KOPT-K1 (cell line): Measurements from ENCODE around the gene SIPA1L3.

ENCODE experiments used
- H3K27ac ChIP-seq: fragments of 200-600 bp; sonication (generic); 2 replicates; pipeline ENCODE4 v1.5.1; 2016; ENCODE audit warnings: antibody characterized with exemption, mild to moderate bottlenecking, low read depth, low read length; ENCODE audit not compliant: poor library complexity, severe bottlenecking
- H3K36me3 ChIP-seq: fragments of 200-600 bp; sonication (generic); 2 replicates; pipeline ENCODE4 v1.5.1; 2017; ENCODE audit warnings: antibody characterized with exemption, mild to moderate bottlenecking, low read length, moderate library complexity; ENCODE audit not compliant: insufficient read depth
- H3K9me3 ChIP-seq: fragments of 200-600 bp; sonication (generic); 2 replicates; pipeline ENCODE4 v1.5.1; 2017; ENCODE audit warnings: antibody characterized with exemption, low read length, mild to moderate bottlenecking; ENCODE audit not compliant: insufficient read depth, poor library complexity, severe bottlenecking

The SIPA1L3 gene

DNA sequence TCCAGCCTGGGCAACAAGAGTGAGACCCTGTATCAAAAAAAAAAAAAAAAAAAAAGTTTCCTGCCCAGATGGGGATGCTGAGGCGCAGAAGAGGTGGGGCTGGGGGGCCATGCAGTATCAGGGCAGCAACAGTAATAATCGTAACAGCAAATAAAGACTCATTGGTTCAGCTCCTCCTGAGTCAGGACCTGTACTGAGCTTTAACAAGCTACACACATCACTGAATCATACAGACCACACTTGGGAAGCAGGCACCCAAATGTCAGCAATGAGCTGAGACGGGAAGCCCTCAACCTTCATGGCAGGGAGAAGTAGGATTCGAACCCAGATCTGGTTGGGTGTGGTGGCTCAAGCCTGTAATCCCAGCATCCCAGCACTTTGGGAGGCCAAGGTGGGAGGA, 327.6 kb downstream of the SIPA1L3 start:
- no peaks in the 10 kb centered on the region for H3K9me3 ChIP-seq
- H3K36me3 ChIP-seq = no peaks in the 10 kb centered on the region
- H3K27ac ChIP-seq = no peak overlapping the region

DNA sequence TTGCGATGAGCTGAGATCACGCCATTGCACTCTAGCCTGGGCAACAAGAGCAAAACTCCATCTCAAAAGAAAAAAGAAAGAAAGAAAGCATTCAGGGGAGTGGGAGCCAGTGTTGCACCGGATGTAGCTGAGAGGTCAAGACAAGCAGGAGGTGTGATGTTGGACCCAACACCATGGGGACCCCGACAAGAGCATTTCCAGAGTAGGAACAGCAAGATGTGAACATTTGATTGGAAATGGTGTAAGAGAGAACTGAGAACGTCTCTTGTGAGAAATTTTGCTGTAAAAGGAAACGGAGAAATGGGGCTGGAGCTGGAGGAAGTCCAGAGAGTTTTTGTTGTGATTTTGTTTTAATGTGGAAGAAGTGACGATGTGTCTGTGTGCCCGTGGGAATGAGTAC, 332.8 kb downstream of the SIPA1L3 start:
- no peaks in the 10 kb centered on the region for H3K9me3 ChIP-seq
- no peaks in the 10 kb centered on the region for H3K36me3 ChIP-seq
- no peak overlapping the region for H3K27ac ChIP-seq

DNA sequence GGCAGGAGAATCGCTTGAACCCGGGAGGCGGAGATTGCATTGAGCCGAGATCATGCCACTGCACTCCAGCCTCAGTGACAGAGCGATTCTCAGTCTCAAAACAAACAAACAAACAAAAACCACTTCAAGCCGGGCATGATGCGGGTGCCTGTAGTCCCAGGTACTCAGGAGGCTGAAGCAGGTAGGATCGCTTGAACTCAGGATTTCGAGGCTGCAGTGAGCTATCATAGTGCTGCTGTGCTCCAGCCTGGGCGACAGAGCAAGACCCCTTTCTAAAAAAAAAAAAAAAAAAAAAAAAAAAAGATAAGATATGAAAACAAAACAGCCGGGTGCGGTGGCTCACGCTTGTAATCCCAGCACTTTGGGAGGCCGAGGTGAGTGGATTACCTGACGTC, 336.3 kb downstream of the SIPA1L3 start:
- Histone ChIP-seq H3K9me3 (no peaks in the 10 kb centered on the region), H3K27ac (no peak overlapping the region), H3K36me3 (no peaks in the 10 kb centered on the region)

DNA sequence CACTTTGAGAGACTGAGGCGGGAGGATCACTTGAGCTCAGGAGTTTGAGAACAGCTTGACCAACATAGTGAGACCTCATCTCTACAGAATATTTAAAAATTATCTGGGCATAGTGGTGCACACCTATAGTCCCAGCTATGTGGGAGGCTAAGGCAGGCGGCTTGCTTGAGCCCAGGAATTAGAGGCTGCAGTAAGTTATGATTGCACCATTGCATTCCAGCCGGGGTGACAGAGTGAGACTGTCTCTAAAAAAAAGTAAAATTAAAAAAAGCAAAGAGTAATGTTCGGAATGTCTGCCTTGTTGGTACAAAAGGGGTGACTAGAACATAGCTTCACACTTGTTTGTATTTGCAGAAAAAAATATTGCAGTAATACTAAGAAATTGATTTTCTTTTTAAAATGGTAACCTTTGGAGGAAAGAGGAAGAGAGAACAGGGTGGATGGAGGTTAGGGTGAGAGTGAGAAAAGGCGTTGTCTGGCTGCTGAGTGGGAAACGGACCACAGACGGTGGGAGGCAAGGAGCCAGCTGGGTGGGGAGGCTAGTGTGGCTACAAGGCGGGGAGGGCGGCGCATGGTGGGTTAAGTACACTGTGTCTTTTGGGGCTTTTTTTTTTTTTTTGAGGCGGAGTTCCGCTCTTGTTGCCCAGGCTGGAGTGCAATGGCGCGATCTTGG, 339.0 kb downstream of the SIPA1L3 start:
- Histone ChIP-seq H3K27ac (no peak overlapping the region), H3K9me3 (no peaks in the 10 kb centered on the region)

DNA sequence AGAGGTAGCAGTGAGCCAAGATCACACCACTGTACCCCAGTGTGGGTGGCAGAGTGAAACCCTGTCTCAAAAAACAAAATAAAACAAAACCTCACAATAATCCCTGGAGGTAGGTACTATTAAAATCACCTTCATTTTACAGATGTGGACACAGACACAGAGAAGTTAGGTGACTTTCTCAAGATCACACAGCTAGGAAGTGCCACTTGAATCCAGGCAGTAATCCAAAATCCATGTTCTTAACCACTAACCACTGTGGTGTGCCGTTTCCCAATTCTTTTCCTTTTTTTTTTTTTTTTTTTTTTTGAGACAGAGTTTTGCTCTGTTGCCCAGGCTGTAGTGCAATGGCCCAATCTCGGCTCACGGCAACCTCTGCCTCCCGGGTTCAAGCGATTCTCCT, 340.1 kb downstream of the SIPA1L3 start:
- H3K27ac ChIP-seq = no peak overlapping the region
- no peaks in the 10 kb centered on the region for H3K9me3 ChIP-seq
- H3K36me3 ChIP-seq = no peaks in the 10 kb centered on the region

More for the DNA sequence above, 339.0 kb downstream of the SIPA1L3 start:
- H3K36me3 ChIP-seq = no peaks in the 10 kb centered on the region

DNA sequence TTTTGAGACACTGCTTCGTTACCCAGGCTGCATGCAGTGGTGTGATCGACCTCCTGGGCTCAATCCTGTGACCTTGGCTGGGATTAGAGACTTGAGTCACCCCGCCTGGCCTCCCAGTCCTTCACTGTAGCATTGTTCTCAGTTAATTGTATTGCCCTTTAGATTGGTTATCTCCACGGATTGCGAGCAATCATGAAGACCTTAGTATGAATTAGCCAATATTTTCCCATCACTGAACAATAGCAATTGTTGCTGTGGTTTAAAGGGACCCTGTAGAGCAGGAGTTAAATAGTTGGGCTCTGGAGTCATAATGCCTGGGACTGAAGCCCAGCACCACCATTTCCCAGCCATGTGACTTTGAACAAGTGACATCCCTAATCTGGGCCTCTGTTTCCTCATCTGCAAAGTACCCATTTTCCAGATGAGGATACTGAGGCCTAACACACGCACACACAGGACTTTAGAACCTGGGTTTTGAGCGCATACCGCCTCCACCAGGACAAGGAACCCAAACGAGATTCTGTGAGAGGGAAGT, 340.8 kb downstream of the SIPA1L3 start:
- H3K9me3 ChIP-seq = no peaks in the 10 kb centered on the region
- no peaks in the 10 kb centered on the region for H3K36me3 ChIP-seq
- no peak overlapping the region for H3K27ac ChIP-seq

DNA sequence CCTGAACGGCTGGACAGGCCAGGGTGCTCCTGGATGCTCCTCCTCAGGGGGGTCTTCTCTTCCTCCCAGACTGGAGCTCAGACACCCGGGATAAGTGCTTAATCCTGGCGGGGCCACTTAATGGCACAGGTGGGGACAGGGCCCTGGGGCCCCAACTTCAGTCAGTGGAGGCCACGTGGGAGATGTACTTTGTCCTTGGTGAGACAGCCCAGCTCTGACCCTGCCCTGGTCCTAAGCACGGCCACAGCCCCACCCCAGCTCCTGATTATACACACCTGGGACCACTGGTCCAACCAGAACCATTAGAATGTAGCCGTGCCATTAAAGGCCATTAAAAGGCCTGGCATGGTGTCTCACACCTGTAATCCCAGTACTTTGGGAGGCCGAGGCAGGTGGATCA, 341.4 kb downstream of the SIPA1L3 start:
- Histone ChIP-seq H3K36me3 (no peaks in the 10 kb centered on the region), H3K27ac (no peak overlapping the region), H3K9me3 (no peaks in the 10 kb centered on the region)

DNA sequence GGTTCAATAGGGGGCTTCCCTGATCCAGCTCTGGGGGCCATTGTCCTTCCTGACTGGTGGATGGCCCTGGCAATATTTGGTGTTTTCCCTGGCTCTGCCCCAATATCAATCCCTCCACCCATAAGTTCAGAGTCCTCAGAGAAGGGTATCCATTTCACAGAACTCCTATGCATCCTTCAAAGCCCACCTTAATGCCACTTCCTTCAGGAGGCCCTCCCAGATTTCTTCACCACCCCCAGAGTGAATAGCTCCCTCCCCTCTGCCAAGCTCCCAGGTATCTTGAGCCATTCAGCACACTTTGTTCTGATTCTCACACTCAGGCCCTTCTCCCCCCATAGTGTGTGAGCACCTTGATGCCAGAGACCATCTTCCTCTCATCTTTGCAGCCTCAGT, 343.4 kb downstream of the SIPA1L3 start:
- Histone ChIP-seq H3K27ac (no peak overlapping the region), H3K9me3 (no peaks in the 10 kb centered on the region), H3K36me3 (no peaks in the 10 kb centered on the region)

DNA sequence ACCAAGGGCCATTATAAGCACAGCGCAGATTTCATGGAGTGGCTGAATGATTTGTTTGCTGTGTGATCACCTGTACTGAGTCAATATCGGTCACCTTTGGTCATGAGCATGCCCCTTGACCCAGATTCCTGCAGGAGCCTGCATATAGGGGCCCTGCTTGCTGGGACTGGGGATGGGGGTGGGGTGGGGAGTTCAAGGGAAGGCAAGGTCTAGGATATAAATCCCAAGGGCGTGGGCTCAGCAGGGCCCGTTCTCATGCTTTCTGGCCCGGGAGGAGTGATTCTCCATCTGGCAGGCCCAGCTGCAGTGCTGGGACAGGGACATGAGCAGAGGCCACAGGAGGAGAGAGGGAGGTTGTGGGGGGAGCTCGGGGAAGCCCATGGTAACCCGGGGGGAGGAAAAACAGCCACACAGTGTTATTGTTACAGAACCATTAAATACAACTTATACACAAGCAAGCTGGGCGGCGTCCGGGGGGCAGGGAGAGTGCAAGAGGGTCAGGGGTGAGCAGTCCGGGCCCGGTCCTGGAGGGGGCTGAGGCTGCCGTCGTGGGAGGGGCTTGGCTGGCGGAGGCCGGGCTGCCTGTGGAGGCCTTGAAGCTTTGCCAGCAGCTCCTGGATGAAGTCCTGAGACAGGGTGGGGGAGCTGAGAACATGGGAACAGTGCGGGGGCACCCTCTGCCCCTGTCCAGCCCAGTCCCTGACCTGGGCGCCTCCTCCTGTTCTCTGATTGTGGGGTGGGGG, 344.0 kb downstream of the SIPA1L3 start:
- Histone ChIP-seq H3K36me3 (no peaks in the 10 kb centered on the region), H3K9me3 (no peaks in the 10 kb centered on the region), H3K27ac (no peak overlapping the region)

DNA sequence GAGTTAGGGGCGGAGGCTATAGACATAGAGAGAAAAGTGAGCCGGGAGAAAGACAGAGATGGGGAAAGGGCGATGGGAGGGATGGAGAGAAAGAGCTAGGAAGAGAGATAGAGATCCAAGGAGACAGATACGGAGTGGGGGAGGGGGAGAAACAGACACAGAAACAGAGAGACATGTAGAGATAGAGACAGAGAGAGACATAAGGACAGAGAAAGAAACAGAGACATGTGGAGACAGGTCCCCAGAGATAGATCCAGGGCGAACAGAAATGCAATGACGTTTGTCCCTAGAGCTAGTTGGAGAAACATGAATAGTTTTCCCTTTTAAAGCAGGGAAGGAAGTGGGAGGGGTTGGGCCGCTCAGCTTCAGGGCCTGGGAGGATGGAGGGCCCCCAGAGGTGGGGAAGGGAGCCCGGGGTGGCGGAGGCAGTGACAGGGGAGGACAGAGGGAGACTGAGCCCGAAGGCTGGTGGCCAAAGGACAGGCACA, 344.6 kb downstream of the SIPA1L3 start:
- Histone ChIP-seq H3K27ac (no peak overlapping the region), H3K9me3 (no peaks in the 10 kb centered on the region), H3K36me3 (no peaks in the 10 kb centered on the region)

DNA sequence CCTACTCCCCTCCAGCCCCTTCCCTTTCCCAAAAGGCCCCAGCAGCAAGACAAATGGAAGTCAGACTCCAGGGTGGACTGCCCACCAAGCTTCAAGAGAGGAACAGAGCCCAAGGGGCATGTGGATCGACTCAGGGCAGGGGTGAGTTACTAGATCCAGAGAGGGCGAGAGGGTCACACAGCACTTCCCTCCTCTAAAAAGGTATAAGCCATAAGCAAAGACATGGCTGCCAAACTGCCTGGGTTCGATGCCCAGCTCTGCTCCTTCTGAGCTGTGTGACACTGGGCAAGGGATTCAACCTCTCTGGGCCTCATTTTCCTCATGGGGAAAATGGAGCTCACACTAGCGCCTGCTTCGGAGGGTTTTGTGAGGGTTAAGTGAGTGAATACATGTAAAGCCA, 345.4 kb downstream of the SIPA1L3 start:
- no peaks in the 10 kb centered on the region for H3K36me3 ChIP-seq
- no peaks in the 10 kb centered on the region for H3K9me3 ChIP-seq
- no peak overlapping the region for H3K27ac ChIP-seq

DNA sequence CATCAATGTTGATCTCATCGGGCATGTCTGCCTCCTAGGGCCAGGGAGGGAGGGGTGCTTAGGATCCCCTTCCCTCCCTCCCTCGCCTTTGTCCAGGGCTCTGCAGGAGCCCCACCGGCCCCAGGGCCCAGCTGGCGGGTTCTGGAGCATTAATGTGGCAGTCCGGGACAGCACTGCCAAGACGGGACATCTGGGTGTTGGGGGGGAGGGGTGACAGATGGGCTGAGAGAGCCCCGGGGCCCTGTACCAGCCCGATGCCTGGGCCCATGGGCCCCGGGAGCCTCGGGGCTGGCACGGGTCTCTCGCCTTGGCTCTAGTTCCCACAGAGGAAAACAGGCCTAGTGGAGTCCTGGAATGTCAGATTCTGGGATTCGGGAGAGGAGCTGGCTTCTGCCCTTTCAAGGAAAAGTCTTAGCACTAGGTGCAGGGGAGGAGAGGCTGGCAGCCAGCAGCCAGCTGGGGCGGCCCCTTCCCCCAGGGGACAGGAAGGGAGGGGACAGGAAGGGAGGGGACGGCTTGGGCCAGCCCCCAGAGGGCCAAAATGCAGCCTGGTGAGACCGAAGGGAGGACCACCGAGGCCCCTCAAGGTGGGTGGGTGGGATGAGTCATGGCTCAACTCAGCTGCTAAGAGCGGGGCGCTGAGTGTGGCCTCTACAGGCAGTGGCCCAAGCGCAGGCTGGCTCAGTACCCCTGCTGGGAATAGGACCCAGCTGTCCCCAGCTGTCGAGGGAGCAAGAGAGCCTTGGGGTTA, 346.1 kb downstream of the SIPA1L3 start:
- no peak overlapping the region for H3K27ac ChIP-seq
- H3K36me3 ChIP-seq = no peaks in the 10 kb centered on the region

DNA sequence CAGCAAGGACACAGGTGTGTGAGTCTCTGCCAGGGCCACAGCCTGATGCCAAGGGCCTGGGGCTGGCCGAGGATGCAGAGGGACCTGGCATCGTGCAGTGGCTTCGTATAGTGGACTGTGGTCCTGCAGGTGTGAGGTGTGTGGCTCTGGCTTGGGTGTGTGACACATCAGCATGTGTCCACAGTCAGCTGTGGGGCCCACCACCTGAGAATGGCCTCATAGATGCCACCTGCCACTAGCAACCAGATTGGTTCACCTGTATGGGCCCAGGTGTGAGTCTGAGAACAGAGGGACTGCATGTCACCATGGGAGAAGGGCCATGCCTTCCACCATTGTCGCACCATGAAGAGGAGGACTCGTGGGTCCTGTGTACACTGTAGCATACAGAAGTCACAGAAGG, 346.8 kb downstream of the SIPA1L3 start:
- Histone ChIP-seq H3K9me3 (no peaks in the 10 kb centered on the region), H3K36me3 (no peaks in the 10 kb centered on the region), H3K27ac (no peak overlapping the region)

More for the DNA sequence above, 346.1 kb downstream of the SIPA1L3 start:
- no peaks in the 10 kb centered on the region for H3K9me3 ChIP-seq

DNA sequence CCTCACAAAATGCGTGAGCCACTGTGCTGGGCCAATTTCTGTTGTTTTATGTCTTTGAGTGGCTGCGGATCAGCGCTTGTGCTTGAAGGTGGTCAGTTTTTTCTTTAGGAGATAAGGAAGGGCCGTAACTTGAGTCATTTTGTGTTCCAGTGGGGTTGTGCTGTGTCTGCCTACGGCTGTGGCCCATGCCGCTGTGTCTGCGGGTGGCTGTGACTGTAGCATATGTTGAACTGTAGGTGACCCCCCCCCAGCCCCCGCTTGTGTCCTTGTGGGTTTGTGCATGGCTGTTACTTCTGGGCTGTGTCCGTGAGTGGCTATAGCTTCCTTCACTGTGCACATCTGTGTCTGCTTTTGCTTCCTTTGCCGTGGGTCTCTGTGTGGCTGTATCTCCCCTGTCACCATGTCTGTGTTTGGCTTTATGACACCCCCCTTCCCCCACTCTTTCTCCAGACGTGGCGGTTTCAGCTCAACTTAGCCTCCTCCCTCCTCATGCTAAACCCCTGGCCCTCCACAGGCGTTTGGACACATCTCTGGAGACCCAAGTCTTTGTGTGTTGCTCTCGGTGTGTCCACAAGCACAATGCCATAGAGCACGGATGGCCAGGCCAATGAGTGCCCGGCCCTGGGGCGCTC, 348.5 kb downstream of the SIPA1L3 start:
- Histone ChIP-seq H3K36me3 (no peaks in the 10 kb centered on the region), H3K9me3 (no peaks in the 10 kb centered on the region), H3K27ac (no peak overlapping the region)
